H9 (cell line): Measurements from ENCODE around the gene ARID1B. TPM values are rescaled to one million over a fixed set of nuclear protein-coding genes. Genes with fewer than 3 reads are reported as not detected.
"Not testable (repeated sequence)": the region's sequence is repeated elsewhere in the genome, so short reads cannot be mapped to it uniquely, and the experiment has no call there.

Source experiments
- DNase-seq: peaks from one replicate; pipeline ENCODE4 v3.0.0-alpha.2; 2017
- H2AFZ ChIP-seq: one replicate; pipeline ENCODE4 v1.6.1; 2013; ENCODE audit warnings: mild to moderate bottlenecking, low read length, control low read depth, moderate library complexity
- H2AK5ac ChIP-seq: 2 replicates; pipeline ENCODE4 v1.6.1; 2013; ENCODE audit warnings: low read length, control low read depth, mixed read lengths; ENCODE audit not compliant: insufficient read length
- H2BK120ac ChIP-seq: one replicate; pipeline ENCODE4 v1.6.1; 2013; ENCODE audit warnings: low read depth, mild to moderate bottlenecking, low read length, control low read depth, inconsistent platforms; ENCODE audit not compliant: poor library complexity, severe bottlenecking
- H2BK12ac ChIP-seq: 2 replicates; pipeline ENCODE4 v1.6.1; 2013; ENCODE audit warnings: low read length, control low read depth, mixed read lengths, low read depth; ENCODE audit not compliant: insufficient read length
- H2BK15ac ChIP-seq: 2 replicates; pipeline ENCODE4 v1.6.1; 2013; ENCODE audit warnings: low read depth, low read length, control low read depth
- H2BK20ac ChIP-seq: one replicate; pipeline ENCODE4 v1.6.1; 2013; ENCODE audit warnings: low read depth, mild to moderate bottlenecking, low read length, control low read depth, inconsistent platforms; ENCODE audit not compliant: poor library complexity, severe bottlenecking
- H2BK5ac ChIP-seq: 2 replicates; pipeline ENCODE4 v1.6.1; 2013; ENCODE audit warnings: low read length, control low read depth, mixed read lengths; ENCODE audit not compliant: insufficient read length
- H3K14ac ChIP-seq: 2 replicates; pipeline ENCODE4 v1.6.1; 2013; ENCODE audit warnings: low read length, control low read depth; ENCODE audit not compliant: insufficient read depth
- H3K18ac ChIP-seq: 2 replicates; pipeline ENCODE4 v1.6.1; 2013; ENCODE audit warnings: low read depth, mild to moderate bottlenecking, mixed read lengths, low read length, control low read depth; ENCODE audit not compliant: insufficient read length
- H3K23ac ChIP-seq: 2 replicates; pipeline ENCODE4 v1.6.1; 2013; ENCODE audit warnings: low read length, control low read depth, mixed read lengths, low read depth; ENCODE audit not compliant: insufficient read length
- H3K23me2 ChIP-seq: 2 replicates; pipeline ENCODE4 v1.6.1; 2013; ENCODE audit warnings: low read depth, mild to moderate bottlenecking, mixed read lengths, low read length, control low read depth; ENCODE audit not compliant: insufficient read length, poor library complexity, severe bottlenecking
- H3K27ac ChIP-seq: 2 replicates; pipeline ENCODE4 v1.5.1; 2013; ENCODE audit warnings: low read length, control low read depth, mixed read lengths, low read depth; ENCODE audit not compliant: insufficient read length
- H3K27me3 ChIP-seq: 2 replicates; pipeline ENCODE4 v1.6.1; 2013; ENCODE audit warnings: low read length, control low read depth, inconsistent platforms; ENCODE audit not compliant: insufficient read depth
- H3K4ac ChIP-seq: 2 replicates; pipeline ENCODE4 v1.6.1; 2013; ENCODE audit warnings: low read depth, mild to moderate bottlenecking, control low read depth, inconsistent platforms, low read length, moderate library complexity
- H3K4me1 ChIP-seq: 2 replicates; pipeline ENCODE4 v1.6.1; 2013; ENCODE audit warnings: low read length, control low read depth, inconsistent platforms; ENCODE audit not compliant: insufficient read depth
- H3K4me2 ChIP-seq: 2 replicates; pipeline ENCODE4 v1.6.1; 2013; ENCODE audit warnings: low read length, control low read depth, mixed read lengths; ENCODE audit not compliant: insufficient read length, insufficient read depth
- H3K56ac ChIP-seq: 2 replicates; pipeline ENCODE4 v1.6.1; 2013; ENCODE audit warnings: low read depth, mild to moderate bottlenecking, mixed read lengths, low read length, control low read depth; ENCODE audit not compliant: insufficient read length
- H3K79me1 ChIP-seq: 2 replicates; pipeline ENCODE4 v1.6.1; 2013; ENCODE audit warnings: low read depth, mild to moderate bottlenecking, moderate library complexity, low read length, control low read depth, inconsistent platforms; ENCODE audit not compliant: insufficient read depth, poor library complexity, severe bottlenecking
- H3K79me2 ChIP-seq: 2 replicates; pipeline ENCODE4 v1.6.1; 2013; ENCODE audit warnings: low read length, control low read depth, inconsistent platforms; ENCODE audit not compliant: insufficient read depth
- H3K9ac ChIP-seq: 2 replicates; pipeline ENCODE4 v1.6.1; 2013; ENCODE audit warnings: low read length, control low read depth, mixed read lengths; ENCODE audit not compliant: insufficient read length; ENCODE audit errors: extremely low read depth
- H3K9me3 ChIP-seq: one replicate; pipeline ENCODE4 v1.6.1; 2013; ENCODE audit warnings: low read depth, low read length, inconsistent platforms; ENCODE audit not compliant: control insufficient read depth
- H3T11ph ChIP-seq: one replicate; pipeline ENCODE4 v1.6.1; 2013; ENCODE audit warnings: mild to moderate bottlenecking, low read length, control low read depth, inconsistent platforms
- H4K20me1 ChIP-seq: one replicate; pipeline ENCODE4 v1.6.1; 2013; ENCODE audit not compliant: control insufficient read depth, insufficient read length, insufficient read depth
- H4K5ac ChIP-seq: 2 replicates; pipeline ENCODE4 v1.6.1; 2013; ENCODE audit warnings: low read depth, mild to moderate bottlenecking, mixed read lengths, low read length, control low read depth; ENCODE audit not compliant: insufficient read length
- H4K8ac ChIP-seq: replicated peaks from 2 replicates; pipeline ENCODE4 v1.6.1; 2013; ENCODE audit warnings: low read length, control low read depth, mixed read lengths, low read depth; ENCODE audit not compliant: insufficient read length
- H4K91ac ChIP-seq: 2 replicates; pipeline ENCODE4 v1.6.1; 2013; ENCODE audit warnings: low read depth, mild to moderate bottlenecking, moderate library complexity, mixed read lengths, low read length, control low read depth; ENCODE audit not compliant: insufficient read length
- H3K27ac Mint-ChIP-seq, 3 experiments: 2 replicates in 2 of 3; 3 replicates in 1 of 3; pipeline ENCODE4 v1.8.0; 2020 to 2021; ENCODE audit warnings: mixed read lengths in 3 of 3, mild to moderate bottlenecking in 1 of 3, moderate library complexity in 1 of 3
- H3K27me3 Mint-ChIP-seq: 2 replicates; pipeline ENCODE4 v1.8.0; 2021; ENCODE audit warnings: low read depth, mild to moderate bottlenecking, moderate library complexity, mixed read lengths
- H3K36me3 Mint-ChIP-seq, 3 experiments: 2 replicates in 2 of 3; 3 replicates in 1 of 3; pipeline ENCODE4 v1.8.0; 2020 to 2021; ENCODE audit warnings: low read depth in 3 of 3, mixed read lengths in 3 of 3; ENCODE audit not compliant: insufficient read depth in 1 of 3
- H3K4me1 Mint-ChIP-seq, 2 experiments: 2 replicates each; pipeline ENCODE4 v1.8.0; 2020; ENCODE audit warnings: mixed read lengths in 2 of 2
- H3K4me3 Mint-ChIP-seq, 2 experiments: 2 replicates in 1 of 2; 3 replicates in 1 of 2; pipeline ENCODE4 v1.8.0; 2020 to 2021; ENCODE audit warnings: mild to moderate bottlenecking in 2 of 2, mixed read lengths in 2 of 2, moderate library complexity in 1 of 2
- H3K9me3 Mint-ChIP-seq, 2 experiments: 2 replicates in 1 of 2; 3 replicates in 1 of 2; pipeline ENCODE4 v1.8.0; 2020; ENCODE audit warnings: mild to moderate bottlenecking in 2 of 2, mixed read lengths in 2 of 2, moderate library complexity in 1 of 2
- WGBS: extraction: QIAGEN DNeasy Blood & Tissue Kit; methylation state at CpG from one replicate; pipeline ENCODE4 v1.1.7; 2013; ENCODE audit warnings: missing lambda C conversion rate, low lambda C conversion rate, mixed read lengths; ENCODE audit not compliant: insufficient read length; ENCODE audit errors: extremely low coverage; 5-methylcytosine and 5-hydroxymethylcytosine counted together
- total RNA-seq: library from RNA; stranded (reverse); gene quantifications from 2 replicates; pipeline ENCODE4 v1.2.1, GENCODE V29; 2021
- TF ChIP-seq, protein P1 (sequence below): fragments of 200-600 bp; sonication (generic); conservative IDR thresholded peaks from 3 replicates; pipeline ENCODE4 v1.8.0; 2021; ENCODE audit warnings: antibody characterized with exemption, mild to moderate bottlenecking

ARID1B gene
- total RNA-seq, 1 experiment from 2014 or later: 88.2 TPM

DNA sequence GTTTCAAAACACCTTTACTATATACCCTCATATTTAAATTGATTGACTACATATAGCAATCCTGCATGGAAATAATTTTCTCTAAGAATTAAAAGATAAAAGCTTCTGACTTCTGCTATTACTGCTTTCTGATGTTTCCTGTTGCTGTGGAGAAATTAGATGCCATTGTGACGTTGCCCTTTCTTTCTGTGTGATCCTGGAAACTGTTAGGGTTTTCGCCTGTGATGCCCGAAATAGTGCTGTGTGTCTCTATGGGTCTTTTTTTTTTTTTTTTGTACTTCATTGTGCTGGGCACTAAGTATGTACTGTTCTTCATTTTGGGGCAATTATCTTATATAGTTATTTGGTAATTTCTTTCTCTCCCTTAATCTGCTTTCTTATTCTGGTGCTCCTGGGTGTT, 205.0 kb downstream of the ARID1B start:
- Mint-ChIP-seq H3K4me1 (peaks cover 61 to 68% of the 10 kb centered on the region in 2 experiments), H3K27ac (peak overlapping the region in 1 of 3 experiments; percentile 25; a peak in 1 of 7 replicates), H3K36me3 (no peaks in the 10 kb centered on the region), H3K4me3 (no peak overlapping the region), H3K9me3 (no peaks in the 10 kb centered on the region), H3K27me3 (no peaks in the 10 kb centered on the region)
- Histone ChIP-seq H3K18ac (no peak overlapping the region), H3K27me3 (no peaks in the 10 kb centered on the region), H3K23me2 (no peaks in the 10 kb centered on the region), H3K23ac (no peak overlapping the region), H3K79me1 (no peaks in the 10 kb centered on the region), H3K14ac (no peak overlapping the region), H3K9me3 (no peaks in the 10 kb centered on the region), H3K9ac (no peak overlapping the region), H3K79me2 (peaks cover 12% of the 10 kb centered on the region; the same call in 1 of the 2 replicates), H4K91ac (no peak overlapping the region), H3K4me1 (peaks cover 12% of the 10 kb centered on the region), H3K56ac (no peak overlapping the region), H3T11ph (no peak overlapping the region), H2BK15ac (no peak overlapping the region), H2BK120ac (no peak overlapping the region), H2BK12ac (no peak overlapping the region), H4K8ac (no peak overlapping the region), H3K4ac (no peak overlapping the region), H3K27ac (no peak overlapping the region), H2BK5ac (no peak overlapping the region), H4K20me1 (no peaks in the 10 kb centered on the region), H2BK20ac (no peak overlapping the region), H2AFZ (no peak overlapping the region), H4K5ac (no peak overlapping the region), H3K4me2 (no peak overlapping the region), H2AK5ac (no peak overlapping the region)
- WGBS: no CpG with 5 or more reads among the region's 3 CpGs
- no peak for DNase-seq
- TF ChIP-seq, protein P1, sequence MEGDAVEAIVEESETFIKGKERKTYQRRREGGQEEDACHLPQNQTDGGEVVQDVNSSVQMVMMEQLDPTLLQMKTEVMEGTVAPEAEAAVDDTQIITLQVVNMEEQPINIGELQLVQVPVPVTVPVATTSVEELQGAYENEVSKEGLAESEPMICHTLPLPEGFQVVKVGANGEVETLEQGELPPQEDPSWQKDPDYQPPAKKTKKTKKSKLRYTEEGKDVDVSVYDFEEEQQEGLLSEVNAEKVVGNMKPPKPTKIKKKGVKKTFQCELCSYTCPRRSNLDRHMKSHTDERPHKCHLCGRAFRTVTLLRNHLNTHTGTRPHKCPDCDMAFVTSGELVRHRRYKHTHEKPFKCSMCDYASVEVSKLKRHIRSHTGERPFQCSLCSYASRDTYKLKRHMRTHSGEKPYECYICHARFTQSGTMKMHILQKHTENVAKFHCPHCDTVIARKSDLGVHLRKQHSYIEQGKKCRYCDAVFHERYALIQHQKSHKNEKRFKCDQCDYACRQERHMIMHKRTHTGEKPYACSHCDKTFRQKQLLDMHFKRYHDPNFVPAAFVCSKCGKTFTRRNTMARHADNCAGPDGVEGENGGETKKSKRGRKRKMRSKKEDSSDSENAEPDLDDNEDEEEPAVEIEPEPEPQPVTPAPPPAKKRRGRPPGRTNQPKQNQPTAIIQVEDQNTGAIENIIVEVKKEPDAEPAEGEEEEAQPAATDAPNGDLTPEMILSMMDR: no peak

DNA sequence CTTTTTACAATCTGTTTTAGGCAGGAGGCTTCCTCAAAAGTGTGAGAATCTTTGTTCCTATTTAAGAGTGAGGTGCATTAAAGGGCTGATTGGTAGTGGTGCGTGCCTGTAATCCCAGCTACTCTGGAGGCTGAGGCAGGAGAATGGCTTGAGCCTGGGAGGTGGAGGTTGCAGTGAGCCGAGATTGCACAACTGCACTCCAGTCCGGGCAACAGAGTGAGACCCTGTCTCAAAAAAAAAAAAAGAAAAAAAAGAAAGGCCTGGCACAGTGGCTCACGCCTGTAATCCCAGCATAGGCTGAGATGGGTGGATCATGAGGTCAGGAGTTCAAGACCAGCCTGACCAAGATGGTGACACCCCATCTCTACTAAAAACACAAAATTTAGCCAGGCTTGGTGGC, 205.7 kb downstream of the ARID1B start:
- H4K20me1 ChIP-seq, H3K9me3 Mint-ChIP-seq: not testable (repeated sequence)

More for the DNA sequence above, 205.7 kb downstream of the ARID1B start:
- H3K4me3 Mint-ChIP-seq, H2BK15ac ChIP-seq, H3K79me1 ChIP-seq, H3K4ac ChIP-seq, H2BK120ac ChIP-seq, H3K4me2 ChIP-seq, H3K18ac ChIP-seq, H3K27ac ChIP-seq, H3K4me1 ChIP-seq, H2BK5ac ChIP-seq, H2AK5ac ChIP-seq, H4K91ac ChIP-seq, H3K27me3 ChIP-seq, H3K14ac ChIP-seq, H3K27ac Mint-ChIP-seq, H3K23me2 ChIP-seq, H2BK20ac ChIP-seq, DNase-seq, H3K56ac ChIP-seq, H3K9me3 ChIP-seq, H2BK12ac ChIP-seq, H3K9ac ChIP-seq, H4K5ac ChIP-seq, H3T11ph ChIP-seq, H3K23ac ChIP-seq, H4K8ac ChIP-seq, H3K27me3 Mint-ChIP-seq, H3K36me3 Mint-ChIP-seq, H2AFZ ChIP-seq: not testable (repeated sequence)
- WGBS: no CpG with 5 or more reads among the region's 4 CpGs
- H3K4me1 Mint-ChIP-seq: peaks cover 58 to 66% of the 10 kb centered on the region in 2 experiments
- peaks cover 10% of the 10 kb centered on the region; the same call in 1 of the 2 replicates for H3K79me2 ChIP-seq
